Activated T-cell treated with anti-CD3 and anti-CD28 coated beads for 48 hours (primary cell): Measurements from ENCODE around the gene GDPD4.

Experiments used
- DNase-seq: peaks from one replicate; pipeline ENCODE4 v3.0.0-alpha.2; 2020; ENCODE audit warnings: low read depth

GDPD4 gene

GRCh38 chr11:77204754-77205466, 96.6 kb downstream of the GDPD4 start:
- DNase-seq: no peak

- DNase-seq: no peak
These were observed 97.4 kb downstream of the GDPD4 start for GRCh38 chr11:77203901-77204753.

DNA sequence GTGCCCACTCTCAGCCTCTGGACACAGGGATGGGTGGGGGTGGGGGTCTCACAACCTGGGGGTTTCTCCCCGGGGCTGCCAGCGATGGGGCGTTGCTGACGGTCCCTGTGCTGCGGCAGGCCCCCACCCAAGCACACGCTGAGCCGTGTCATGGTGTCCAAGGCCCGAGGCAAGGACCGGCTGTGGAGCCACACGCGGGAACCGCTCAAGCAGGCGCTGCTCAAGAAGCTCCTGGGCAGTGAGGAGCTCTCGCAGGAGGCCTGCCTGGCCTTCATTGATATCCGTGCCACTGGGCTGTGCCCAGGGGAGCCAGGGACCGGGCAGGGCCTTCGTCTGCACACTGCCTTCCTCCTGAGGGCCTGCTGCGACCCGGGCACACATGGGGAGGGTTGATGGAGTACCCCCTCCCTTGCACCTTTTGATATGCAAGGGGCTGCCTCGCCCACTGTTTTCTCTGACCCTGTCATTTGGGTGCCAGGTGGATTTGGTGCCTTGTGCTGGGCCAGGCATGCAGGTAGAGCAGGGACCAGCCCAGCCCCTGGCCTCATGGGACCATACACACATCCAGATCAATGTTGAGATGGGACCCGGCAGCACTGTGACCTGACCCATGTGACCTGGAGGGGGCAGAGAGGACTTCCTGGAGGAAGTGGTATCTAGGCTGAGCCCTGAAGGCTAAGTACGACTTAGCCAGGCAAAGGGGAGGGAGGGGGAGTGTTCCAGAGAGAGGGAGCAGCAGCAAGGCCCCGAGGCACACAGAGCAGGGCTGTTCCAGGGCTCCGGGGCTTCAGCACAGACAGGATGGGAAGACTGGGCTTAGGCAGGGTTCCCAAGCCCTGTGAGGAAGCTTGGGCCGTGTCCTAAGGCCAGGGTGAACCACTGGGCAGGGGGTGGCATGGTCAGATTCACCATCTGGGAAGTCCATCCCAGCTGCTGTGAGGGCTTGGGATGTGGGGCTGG, 98.3 kb downstream of the GDPD4 start:
- no peak for DNase-seq

DNA sequence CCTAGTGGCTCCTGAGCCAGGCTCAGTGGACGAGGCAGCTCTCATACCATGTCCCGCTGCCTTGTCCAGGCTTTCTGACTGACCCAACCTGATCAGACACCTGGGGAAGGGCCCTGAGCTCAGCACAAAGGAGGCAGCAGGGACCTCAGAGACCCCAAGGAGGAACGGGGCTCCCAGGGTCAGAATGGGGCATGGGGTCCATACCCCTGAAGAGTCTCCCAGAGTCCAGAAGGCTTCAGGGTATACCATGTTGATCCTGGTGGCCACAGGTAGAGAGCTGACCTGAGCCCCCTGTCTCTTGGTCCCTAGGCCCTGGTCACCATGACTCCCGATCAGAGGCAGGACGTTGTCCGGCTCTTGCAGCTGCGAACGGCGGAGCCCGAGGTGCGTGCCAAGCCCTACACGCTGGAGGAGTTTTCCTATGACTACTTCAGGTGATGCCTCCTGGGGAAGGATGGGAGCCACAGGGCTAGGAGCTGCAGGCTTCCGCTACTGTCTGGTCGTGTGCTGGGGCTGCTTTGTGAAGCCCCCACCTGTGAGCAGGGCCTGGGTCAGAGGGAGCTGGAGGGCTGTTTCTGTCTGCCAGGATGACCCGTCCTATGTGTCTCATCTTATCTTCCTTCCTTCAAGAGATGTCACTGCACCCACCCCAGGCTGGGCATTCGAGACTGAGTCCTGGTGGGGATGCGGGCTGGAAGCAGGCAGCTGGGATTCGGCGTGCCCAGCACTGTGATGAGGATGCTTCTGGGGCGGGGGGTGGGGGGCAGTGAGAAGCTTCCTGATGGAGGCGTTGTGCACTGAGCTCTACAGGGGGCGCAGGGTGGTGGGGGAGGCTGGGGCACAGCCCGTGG, 99.3 kb downstream of the GDPD4 start:
- DNase-seq: no peak

DNA sequence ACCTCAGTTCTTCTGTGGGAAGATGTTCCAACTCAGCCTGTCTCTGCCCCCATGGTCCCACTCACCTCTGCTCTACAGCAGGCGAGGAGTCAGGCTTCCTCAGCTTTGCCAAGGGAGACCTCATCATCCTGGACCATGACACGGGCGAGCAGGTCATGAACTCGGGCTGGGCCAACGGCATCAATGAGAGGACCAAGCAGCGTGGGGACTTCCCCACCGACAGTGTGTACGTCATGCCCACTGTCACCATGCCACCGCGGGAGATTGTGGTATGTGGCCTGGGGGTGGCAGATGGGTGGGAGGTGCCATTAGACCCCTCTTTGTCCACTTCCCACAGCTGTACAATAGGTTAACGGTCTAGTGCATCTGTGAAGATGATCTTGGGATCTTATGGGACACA, 100.1 kb downstream of the GDPD4 start:
- no peak for DNase-seq

DNA sequence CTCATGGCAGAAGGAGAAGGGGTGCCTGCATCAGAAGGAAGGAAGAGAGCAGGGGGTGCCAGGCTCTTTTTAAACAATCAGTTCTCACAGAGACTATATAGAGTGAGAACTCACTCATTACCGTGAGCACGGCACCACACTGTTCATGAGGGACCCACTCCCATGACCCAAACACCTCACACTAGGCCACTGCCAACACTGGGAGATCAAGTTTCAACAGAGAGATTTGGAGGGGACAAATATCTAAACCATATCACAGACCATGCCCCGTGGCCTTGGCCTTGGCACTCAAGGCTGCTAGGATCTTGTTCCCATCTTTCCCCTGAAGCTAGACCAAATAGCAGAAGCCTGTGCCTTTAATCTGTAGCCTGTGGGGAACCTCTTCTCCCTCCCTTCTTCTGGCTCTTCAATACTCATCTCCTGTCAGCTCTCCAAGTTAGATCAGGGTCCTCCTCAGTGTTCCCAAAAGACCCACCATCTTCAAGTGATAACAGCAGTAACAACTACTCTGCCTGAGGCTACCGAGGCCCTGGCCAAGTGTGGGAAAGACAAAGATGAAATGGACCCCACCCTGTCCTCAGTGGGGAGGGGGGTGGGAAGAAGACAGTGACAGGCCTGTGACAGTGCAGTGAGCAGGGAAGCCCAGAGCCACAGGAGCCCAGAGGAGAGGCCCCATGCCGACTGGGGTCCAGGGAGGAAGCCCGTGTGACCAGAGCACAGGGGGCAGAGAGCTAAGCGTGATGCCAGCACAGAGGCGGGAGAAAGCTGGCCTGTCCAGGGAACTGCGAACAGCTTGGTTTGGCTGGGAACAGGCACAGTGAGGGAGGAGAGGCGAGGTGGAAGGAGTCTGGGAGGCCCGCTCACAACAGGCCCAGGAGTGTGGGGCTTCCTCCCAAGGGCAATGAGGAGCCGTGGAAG, 100.9 kb downstream of the GDPD4 start:
- no peak for DNase-seq

DNA sequence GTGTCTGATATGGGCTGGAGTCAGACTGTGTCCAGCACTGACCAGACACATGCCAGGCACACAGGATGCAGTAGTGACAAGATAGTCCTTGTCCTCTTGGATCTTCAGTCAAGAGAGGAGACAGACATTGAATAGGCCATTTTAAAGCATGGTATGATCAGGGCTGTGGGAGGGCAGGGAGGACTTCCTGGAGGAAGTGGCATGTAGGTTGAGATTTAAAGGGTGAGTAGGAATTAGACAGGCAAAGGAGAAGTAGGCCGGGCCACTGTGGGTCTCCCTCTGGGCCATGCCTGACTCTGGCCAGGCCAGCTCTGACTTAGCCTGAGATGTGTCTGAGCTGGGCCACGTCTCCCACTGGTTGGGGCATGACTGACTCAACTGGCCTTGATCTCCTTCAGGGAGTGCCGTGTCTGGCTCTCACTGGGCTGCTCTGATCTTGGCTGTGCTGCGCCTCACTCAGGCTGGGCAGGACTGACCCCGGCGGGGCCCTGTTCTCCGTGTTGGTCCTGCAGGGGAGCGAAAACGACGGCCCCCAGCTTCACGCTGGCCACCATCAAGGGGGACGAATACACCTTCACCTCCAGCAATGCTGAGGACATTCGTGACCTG, 102.2 kb downstream of the GDPD4 start:
- DNase-seq: no peak

GRCh38 chr11:77198440-77198849, 103.0 kb downstream of the GDPD4 start:
- DNase-seq: peak; percentile 33

DNA sequence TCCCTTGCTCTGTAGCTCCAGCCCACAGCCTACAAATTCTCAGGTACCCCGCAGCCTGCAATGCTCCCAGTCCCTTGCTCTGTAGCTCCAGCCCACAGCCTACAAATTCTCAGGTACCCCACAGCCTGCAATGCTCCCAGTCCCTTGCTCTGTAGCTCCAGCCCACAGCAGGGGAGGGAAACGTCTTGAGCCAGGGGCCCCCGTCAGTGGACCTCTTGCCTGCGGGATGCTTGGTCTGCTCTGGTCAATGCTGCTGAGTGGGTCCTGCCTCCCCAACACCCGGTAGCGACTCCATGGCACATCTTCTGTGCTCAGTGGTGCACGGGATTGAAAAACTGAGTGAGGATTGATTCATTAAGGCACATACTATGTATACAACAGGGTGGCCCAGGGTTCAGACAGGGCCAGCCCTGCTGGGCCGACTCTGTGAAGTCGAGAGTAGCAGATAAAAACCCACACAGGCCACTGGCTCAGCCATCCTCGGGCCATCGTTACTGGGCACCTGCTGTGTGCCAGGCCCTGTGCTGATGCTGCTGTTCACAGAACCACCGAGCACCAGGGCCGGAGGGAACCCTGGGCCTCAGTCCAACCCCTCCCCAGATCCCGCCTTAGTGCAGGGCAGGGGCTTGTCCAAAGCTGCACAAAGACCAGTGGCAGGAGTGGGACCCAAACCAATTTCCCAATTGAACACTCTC, 103.7 kb downstream of the GDPD4 start:
- DNase-seq: no peak

DNA sequence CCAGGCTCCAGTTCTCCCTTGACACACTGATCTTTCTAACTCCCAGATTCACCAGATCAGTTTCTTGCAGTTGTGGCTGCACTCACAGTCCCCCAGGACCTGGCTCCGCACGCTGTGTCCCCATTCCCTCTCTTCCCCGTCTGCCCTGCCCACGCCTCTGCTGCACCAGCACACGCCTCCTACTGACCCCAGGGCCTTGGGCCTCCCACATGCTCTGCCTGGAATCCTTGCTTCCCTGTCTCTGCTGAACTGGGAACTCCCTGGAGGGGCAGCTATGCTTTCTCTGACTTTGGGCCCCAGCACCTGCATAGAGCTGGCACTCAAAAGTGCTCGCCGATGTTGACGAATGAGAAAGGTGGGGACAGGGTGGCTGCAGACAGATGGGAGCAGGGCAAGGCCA, 104.5 kb downstream of the GDPD4 start:
- DNase-seq: no peak

GRCh38 chr11:77195071-77195755, 106.3 kb downstream of the GDPD4 start:
- no peak for DNase-seq

DNA sequence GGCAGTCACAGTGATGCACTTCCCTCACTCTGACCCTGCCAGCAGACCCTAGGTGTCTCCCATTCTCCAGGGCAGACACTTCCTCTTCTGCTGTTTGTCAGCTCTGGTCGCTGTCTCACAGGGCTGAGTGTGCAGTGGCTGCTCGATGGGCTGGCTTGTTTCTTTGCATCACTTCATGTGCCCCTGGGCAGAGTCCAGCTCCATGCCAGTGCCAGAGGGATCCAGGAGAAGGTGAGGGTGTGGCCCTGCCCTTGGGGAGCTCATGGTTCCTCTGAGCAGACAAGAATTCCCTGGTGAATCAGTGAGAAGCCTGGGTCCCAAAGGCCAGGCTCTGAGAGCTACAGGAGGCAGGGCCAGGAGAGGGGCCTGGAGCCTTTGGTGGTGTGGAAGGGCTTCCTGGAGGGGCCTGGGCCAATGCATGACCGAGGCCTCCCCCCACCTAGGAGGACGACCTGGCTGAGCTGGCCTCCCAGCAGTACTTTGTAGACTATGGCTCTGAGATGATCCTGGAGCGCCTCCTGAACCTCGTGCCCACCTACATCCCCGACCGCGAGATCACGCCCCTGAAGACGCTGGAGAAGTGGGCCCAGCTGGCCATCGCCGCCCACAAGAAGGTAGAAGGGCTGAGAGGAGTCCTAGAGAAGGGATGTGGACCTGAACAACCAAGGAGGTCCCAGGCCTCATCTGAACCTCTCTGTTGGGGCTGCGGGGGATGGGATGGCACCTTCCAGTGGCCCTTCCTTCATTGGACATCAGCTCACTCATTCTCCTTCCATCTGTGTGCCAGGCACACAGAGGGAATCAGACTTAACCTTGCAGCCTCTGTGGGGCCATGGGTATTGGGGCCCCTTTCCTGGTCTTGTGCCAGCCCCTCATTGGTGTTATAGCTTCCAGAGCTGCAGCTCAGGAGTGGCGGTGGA, 107.3 kb downstream of the GDPD4 start:
- DNase-seq: no peak

- DNase-seq: no peak
These were observed 108.3 kb downstream of the GDPD4 start for GRCh38 chr11:77193167-77193566.

DNA sequence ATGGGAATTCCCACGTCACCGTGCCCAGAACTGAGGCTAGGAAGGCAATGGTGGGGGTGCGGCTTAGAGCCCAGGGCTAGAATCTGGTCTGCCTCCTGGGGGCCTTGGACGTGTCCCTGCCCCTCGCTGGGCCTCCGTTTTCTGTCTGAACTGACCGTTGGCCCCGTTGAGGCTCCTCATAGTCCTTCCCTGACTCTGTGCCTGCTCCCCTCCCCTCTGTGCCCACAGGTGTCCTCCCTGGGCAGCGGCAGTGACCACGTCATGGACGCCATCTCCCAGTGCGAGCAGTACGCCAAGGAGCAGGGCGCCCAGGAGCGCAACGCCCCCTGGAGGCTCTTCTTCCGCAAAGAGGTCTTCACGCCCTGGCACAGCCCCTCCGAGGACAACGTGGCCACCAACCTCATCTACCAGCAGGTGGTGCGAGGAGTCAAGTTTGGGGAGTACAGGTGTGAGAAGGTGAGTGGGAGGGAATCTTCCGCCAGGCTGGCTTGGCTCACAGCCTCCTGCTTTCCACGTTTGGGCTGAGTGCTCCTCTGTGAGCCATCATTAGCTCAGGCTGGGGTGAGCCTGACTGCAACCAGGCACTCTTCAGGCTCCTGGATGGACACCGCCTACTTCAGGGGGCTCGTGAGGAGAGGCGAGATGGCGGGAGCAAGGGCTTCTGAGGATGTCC, 109.5 kb downstream of the GDPD4 start:
- DNase-seq: peak; percentile 68

- DNase-seq: no peak
These were observed 110.1 kb downstream of the GDPD4 start for GRCh38 chr11:77191429-77191822.

GRCh38 chr11:77190331-77191075, 111.0 kb downstream of the GDPD4 start:
- no peak for DNase-seq
